Measurements from ENCODE around the gene DCANP1.

Gene DCANP1

GRCh38 chr5:135430135-135430437 is 17.1 kb downstream of the DCANP1 start:
- TF ChIP-seq ISL1 (CRISPR knock-in tag; IDR thresholded peaks at IDR 0.05) (no peak), CSDC2 (CRISPR knock-in tag; IDR thresholded peaks at IDR 0.05) (no peak), ZNF565 (CRISPR knock-in tag; conservative IDR thresholded peaks at IDR 0.05; ENCODE audit: low read depth) (no peak), OSR1 (CRISPR knock-in tag; IDR thresholded peaks at IDR 0.05) (no peak), ARNTL (CRISPR knock-in tag; IDR thresholded peaks at IDR 0.05; ENCODE audit: borderline replicate concordance, low read depth) (no peak), PATZ1 (CRISPR knock-in tag; IDR thresholded peaks at IDR 0.05; ENCODE audit: borderline replicate concordance) (no peak), BACH2 (CRISPR knock-in tag; IDR thresholded peaks at IDR 0.05; ENCODE audit: borderline replicate concordance) (no peak), ZNF8 (CRISPR knock-in tag; IDR thresholded peaks at IDR 0.05) (no peak), SNAI2 (CRISPR knock-in tag; IDR thresholded peaks at IDR 0.05) (no peak), ZFP3 (CRISPR knock-in tag; IDR thresholded peaks at IDR 0.05) (no peak), ZFP30 (CRISPR knock-in tag; IDR thresholded peaks at IDR 0.05) (no peak)
- ATAC-seq, result no peak

- peak; percentile 11; the same call in 1 of the 3 replicates for ATAC-seq
- TF ChIP-seq TCF4 (CRISPR knock-in tag; IDR thresholded peaks at IDR 0.05; ENCODE audit: borderline replicate concordance), result no peak
- TF ChIP-seq ZFP30 (CRISPR knock-in tag; IDR thresholded peaks at IDR 0.05), result no peak
- TF ChIP-seq CREB5 (CRISPR knock-in tag; IDR thresholded peaks at IDR 0.05; ENCODE audit: low read depth), result no peak
- TF ChIP-seq ZNF565 (CRISPR knock-in tag; conservative IDR thresholded peaks at IDR 0.05; ENCODE audit: low read depth), result no peak
- TF ChIP-seq BACH2 (CRISPR knock-in tag; IDR thresholded peaks at IDR 0.05; ENCODE audit: borderline replicate concordance), result no peak
- TF ChIP-seq PATZ1 (CRISPR knock-in tag; IDR thresholded peaks at IDR 0.05; ENCODE audit: borderline replicate concordance), result no peak
- no peak for TF ChIP-seq TSHZ2 (CRISPR knock-in tag; IDR thresholded peaks at IDR 0.05)
- TF ChIP-seq ARNTL (CRISPR knock-in tag; IDR thresholded peaks at IDR 0.05; ENCODE audit: borderline replicate concordance, low read depth), result no peak
- TF ChIP-seq ZNF70 (CRISPR knock-in tag; IDR thresholded peaks at IDR 0.05), result no peak
- TF ChIP-seq ISL1 (CRISPR knock-in tag; IDR thresholded peaks at IDR 0.05), result no peak
- TF ChIP-seq PPARA (CRISPR knock-in tag; IDR thresholded peaks at IDR 0.05; ENCODE audit: borderline replicate concordance), result no peak
- no peak for TF ChIP-seq ZFP3 (CRISPR knock-in tag; IDR thresholded peaks at IDR 0.05)
- TF ChIP-seq RARB (CRISPR knock-in tag; IDR thresholded peaks at IDR 0.05), result no peak
- TF ChIP-seq CSDC2 (CRISPR knock-in tag; IDR thresholded peaks at IDR 0.05), result no peak
- no peak for TF ChIP-seq SNAI2 (CRISPR knock-in tag; IDR thresholded peaks at IDR 0.05)
Measured at GRCh38 chr5:135429301-135430134, 17.6 kb downstream of the DCANP1 start.

DNA sequence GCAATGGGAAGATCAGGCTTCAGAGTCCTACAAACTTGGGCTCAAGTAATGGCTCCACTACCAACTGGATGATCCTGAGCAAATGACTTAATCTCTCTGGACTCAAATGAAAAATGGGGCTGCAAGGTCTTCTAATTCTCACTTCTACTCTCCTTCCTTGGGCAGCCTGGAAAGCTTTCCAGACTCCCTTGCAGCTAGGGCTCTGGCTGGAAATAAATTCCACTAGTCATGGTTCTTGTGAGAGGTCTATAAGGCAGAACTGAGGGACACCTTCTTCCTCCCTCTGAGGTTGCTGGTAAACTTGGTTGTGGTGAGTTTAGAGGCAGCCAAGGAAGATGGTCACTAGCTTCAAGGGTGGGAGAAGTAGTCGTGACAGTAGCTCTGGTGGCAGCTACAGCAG is 18.6 kb downstream of the DCANP1 start:
- ATAC-seq, result no peak
- TF ChIP-seq ARNTL (CRISPR knock-in tag; IDR thresholded peaks at IDR 0.05; ENCODE audit: borderline replicate concordance, low read depth) (no peak), ZC3H10 (CRISPR knock-in tag; IDR thresholded peaks at IDR 0.05) (no peak), TSHZ2 (CRISPR knock-in tag; IDR thresholded peaks at IDR 0.05) (no peak), ZNF565 (CRISPR knock-in tag; conservative IDR thresholded peaks at IDR 0.05; ENCODE audit: low read depth) (no peak)

Measured in SK-N-SH treated with all-trans-retinoic acid at 6 μM for 48 hours (cell line).